Muscle layer of duodenum (tissue), 2 donors: ENCODE results near the gene LSM14A.
"Not testable (repeated sequence)": the region's sequence is repeated elsewhere in the genome, so short reads cannot be mapped to it uniquely, and the experiment has no call there.

Source experiments
- H3K27ac ChIP-seq: one replicate; pipeline ENCODE4 v1.7.0; 2013; ENCODE audit warnings: mild to moderate bottlenecking, low read length
- H3K27me3 ChIP-seq: one replicate; pipeline ENCODE4 v1.7.0; 2013; ENCODE audit warnings: low read depth, mild to moderate bottlenecking, control low read depth, low read length
- H3K36me3 ChIP-seq, 2 donors: one replicate each; pipeline ENCODE4 v1.7.0; 2013; ENCODE audit warnings: low read length in 2 of 2, control low read depth in 1 of 2, mild to moderate bottlenecking in 1 of 2; ENCODE audit not compliant: insufficient read depth in 2 of 2, control insufficient read depth in 1 of 2
- H3K4me1 ChIP-seq, 2 donors: one replicate each; pipeline ENCODE4 v1.7.0; 2013; ENCODE audit warnings: low read length in 2 of 2, mild to moderate bottlenecking in 2 of 2, control low read depth in 1 of 2, moderate library complexity in 1 of 2; ENCODE audit not compliant: insufficient read depth in 2 of 2, control insufficient read depth in 1 of 2
- H3K4me3 ChIP-seq, 2 donors: one replicate each; pipeline ENCODE4 v1.7.0; 2013; ENCODE audit warnings: low read length in 2 of 2, low read depth in 1 of 2, mild to moderate bottlenecking in 1 of 2
- H3K9me3 ChIP-seq, 2 donors: one replicate each; pipeline ENCODE4 v1.7.0; 2013; ENCODE audit warnings: low read length in 2 of 2, control low read depth in 1 of 2, mild to moderate bottlenecking in 1 of 2; ENCODE audit not compliant: control insufficient read depth in 1 of 2
- donor health status: healthy.

LSM14A gene

GRCh38 chr19:34135821-34136611 is 36.3 kb upstream of the LSM14A start:
- H3K9me3 ChIP-seq, result no peaks in the 10 kb centered on the region
- no peak overlapping the region for H3K4me3 ChIP-seq
- no peaks in the 10 kb centered on the region for H3K36me3 ChIP-seq
- no peak overlapping the region for H3K27ac ChIP-seq
- H3K27me3 ChIP-seq, result no peaks in the 10 kb centered on the region
- no peaks in the 10 kb centered on the region for H3K4me1 ChIP-seq

GRCh38 chr19:34141025-34141424 is 31.3 kb upstream of the LSM14A start:
- Histone ChIP-seq H3K27ac (no peak overlapping the region), H3K9me3 (no peaks in the 10 kb centered on the region), H3K4me3 (no peak overlapping the region), H3K36me3 (no peaks in the 10 kb centered on the region), H3K27me3 (no peaks in the 10 kb centered on the region), H3K4me1 (no peaks in the 10 kb centered on the region)

- Histone ChIP-seq H3K4me3 (no peak overlapping the region), H3K27me3 (no peaks in the 10 kb centered on the region), H3K4me1 (no peaks in the 10 kb centered on the region), H3K36me3 (no peaks in the 10 kb centered on the region), H3K27ac (no peak overlapping the region), H3K9me3 (no peaks in the 10 kb centered on the region)
Observed at GRCh38 chr19:34142440-34142839, 29.9 kb upstream of the LSM14A start.

GRCh38 chr19:34145741-34146202 is 26.5 kb upstream of the LSM14A start:
- Histone ChIP-seq H3K4me3 (no peak overlapping the region), H3K27me3 (no peaks in the 10 kb centered on the region), H3K27ac (no peak overlapping the region), H3K9me3 (no peaks in the 10 kb centered on the region), H3K36me3 (no peaks in the 10 kb centered on the region), H3K4me1 (no peaks in the 10 kb centered on the region)

- H3K9me3 ChIP-seq, result no peaks in the 10 kb centered on the region
- no peaks in the 10 kb centered on the region for H3K4me1 ChIP-seq
- no peaks in the 10 kb centered on the region for H3K27me3 ChIP-seq
- H3K36me3 ChIP-seq, result no peaks in the 10 kb centered on the region
- H3K4me3 ChIP-seq, result no peak overlapping the region
- H3K27ac ChIP-seq, result no peak overlapping the region
Observed at GRCh38 chr19:34148658-34149185, 23.6 kb upstream of the LSM14A start.

- Histone ChIP-seq H3K9me3 (no peaks in the 10 kb centered on the region), H3K4me1 (no peaks in the 10 kb centered on the region), H3K4me3 (no peak overlapping the region), H3K27me3 (no peaks in the 10 kb centered on the region), H3K27ac (no peak overlapping the region), H3K36me3 (no peaks in the 10 kb centered on the region)
Observed at GRCh38 chr19:34149873-34150272, 22.4 kb upstream of the LSM14A start.

- Histone ChIP-seq H3K9me3 (no peaks in the 10 kb centered on the region), H3K27me3 (no peaks in the 10 kb centered on the region), H3K4me1 (no peaks in the 10 kb centered on the region), H3K27ac (no peak overlapping the region), H3K4me3 (no peak overlapping the region), H3K36me3 (no peaks in the 10 kb centered on the region)
Observed at GRCh38 chr19:34150558-34150957, 21.7 kb upstream of the LSM14A start.

GRCh38 chr19:34151439-34151838 is 20.9 kb upstream of the LSM14A start:
- H3K36me3 ChIP-seq, result no peaks in the 10 kb centered on the region
- H3K4me3 ChIP-seq, result no peak overlapping the region
- no peaks in the 10 kb centered on the region for H3K9me3 ChIP-seq
- H3K27ac ChIP-seq, result no peak overlapping the region
- H3K4me1 ChIP-seq, result no peaks in the 10 kb centered on the region
- no peaks in the 10 kb centered on the region for H3K27me3 ChIP-seq

- no peaks in the 10 kb centered on the region for H3K9me3 ChIP-seq
- H3K36me3 ChIP-seq, result no peaks in the 10 kb centered on the region
- no peak overlapping the region for H3K4me3 ChIP-seq
- H3K27ac ChIP-seq, result no peak overlapping the region
- H3K4me1 ChIP-seq, result no peaks in the 10 kb centered on the region
- H3K27me3 ChIP-seq, result no peaks in the 10 kb centered on the region
Observed at GRCh38 chr19:34154401-34154800, 17.9 kb upstream of the LSM14A start.

- no peaks in the 10 kb centered on the region for H3K27me3 ChIP-seq
Observed at GRCh38 chr19:34155686-34156085, 16.6 kb upstream of the LSM14A start.

GRCh38 chr19:34158966-34159365 is 13.3 kb upstream of the LSM14A start:
- not testable (repeated sequence) for H3K27me3 ChIP-seq, H3K36me3 ChIP-seq, H3K27ac ChIP-seq, H3K9me3 ChIP-seq, H3K4me1 ChIP-seq, H3K4me3 ChIP-seq

More at GRCh38 chr19:34155686-34156085, 16.6 kb upstream of the LSM14A start:
- no peaks in the 10 kb centered on the region for H3K9me3 ChIP-seq
- H3K4me3 ChIP-seq, result no peak overlapping the region
- H3K27ac ChIP-seq, result no peak overlapping the region
- H3K36me3 ChIP-seq, result no peaks in the 10 kb centered on the region
- no peaks in the 10 kb centered on the region for H3K4me1 ChIP-seq

- H3K27me3 ChIP-seq, H3K4me1 ChIP-seq, H3K9me3 ChIP-seq, H3K4me3 ChIP-seq, H3K36me3 ChIP-seq, H3K27ac ChIP-seq: not testable (repeated sequence)
Observed at GRCh38 chr19:34159541-34159940, 12.8 kb upstream of the LSM14A start.
